BE2C (cell line): Measurements from ENCODE around the gene SMS.

Experiments used
- DNase-seq: peaks from one replicate; pipeline ENCODE4 v3.0.0-alpha.2; 2020
- H3K27me3 ChIP-seq: fragments of 250-450 bp; sonication (Bioruptor Pico); 2 replicates; pipeline ENCODE4 v1.5.1; 2020; ENCODE audit warnings: mild to moderate bottlenecking
- H3K36me3 ChIP-seq: fragments of 250-450 bp; sonication (Bioruptor Pico); 2 replicates; pipeline ENCODE4 v1.5.1; 2020; ENCODE audit warnings: mild to moderate bottlenecking
- H3K4me1 ChIP-seq: fragments of 250-450 bp; sonication (Bioruptor Pico); 2 replicates; pipeline ENCODE4 v1.5.1; 2020
- H3K4me3 ChIP-seq: 2 replicates; pipeline ENCODE4 v1.5.1; 2011; ENCODE audit warnings: low read depth, low read length
- H3K9me3 ChIP-seq: fragments of 250-450 bp; sonication (Bioruptor Pico); 2 replicates; pipeline ENCODE4 v1.5.1; 2020
- CTCF ChIP-seq: IDR thresholded peaks from 2 replicates; pipeline ENCODE4 v1.5.1; 2012; ENCODE audit warnings: mild to moderate bottlenecking, low read depth, low read length

SMS gene

GRCh38 chrX:21960569-21961541 is 20.3 kb downstream of the SMS start:
- TF ChIP-seq CTCF, result no peak
- no peak for DNase-seq
- Histone ChIP-seq H3K9me3 (no peaks in the 10 kb centered on the region), H3K4me1 (0 out of 2 replicates have a peak, but pooled peaks cover 4% of the 10 kb centered on the region), H3K4me3 (no peak overlapping the region), H3K27me3 (no peaks in the 10 kb centered on the region), H3K36me3 (no peaks in the 10 kb centered on the region)

- no peak overlapping the region for H3K4me3 ChIP-seq
- 0 out of 2 replicates have a peak, but pooled peaks cover 4% of the 10 kb centered on the region for H3K4me1 ChIP-seq
- no peaks in the 10 kb centered on the region for H3K9me3 ChIP-seq
- H3K27me3 ChIP-seq, result no peaks in the 10 kb centered on the region
- H3K36me3 ChIP-seq, result no peaks in the 10 kb centered on the region
- no peak for DNase-seq
- TF ChIP-seq CTCF, result no peak
Measured at GRCh38 chrX:21962361-21962760, 21.9 kb downstream of the SMS start.

GRCh38 chrX:21963269-21963668 is 22.8 kb downstream of the SMS start:
- H3K9me3 ChIP-seq, result no peaks in the 10 kb centered on the region
- H3K4me3 ChIP-seq, result no peak overlapping the region
- no peaks in the 10 kb centered on the region for H3K36me3 ChIP-seq
- no peak for TF ChIP-seq CTCF
- no peak for DNase-seq
- 0 out of 2 replicates have a peak, but pooled peaks cover 4% of the 10 kb centered on the region for H3K4me1 ChIP-seq
- H3K27me3 ChIP-seq, result no peaks in the 10 kb centered on the region

GRCh38 chrX:21963731-21964405 is 23.4 kb downstream of the SMS start:
- no peaks in the 10 kb centered on the region for H3K9me3 ChIP-seq
- 0 out of 2 replicates have a peak, but pooled peaks cover 4% of the 10 kb centered on the region for H3K4me1 ChIP-seq
- H3K4me3 ChIP-seq, result no peak overlapping the region
- H3K27me3 ChIP-seq, result no peaks in the 10 kb centered on the region
- no peak for DNase-seq
- no peak for TF ChIP-seq CTCF
- no peaks in the 10 kb centered on the region for H3K36me3 ChIP-seq

- no peak for TF ChIP-seq CTCF
- no peaks in the 10 kb centered on the region; the same call in 1 of the 2 replicates for H3K36me3 ChIP-seq
- H3K9me3 ChIP-seq, result no peaks in the 10 kb centered on the region
- no peak for DNase-seq
- no peaks in the 10 kb centered on the region for H3K27me3 ChIP-seq
- H3K4me3 ChIP-seq, result no peak overlapping the region
- H3K4me1 ChIP-seq, result no peaks in the 10 kb centered on the region
Measured at GRCh38 chrX:21966866-21967265, 26.4 kb downstream of the SMS start.
